Measurements from ENCODE around the gene LRRTM1.

LRRTM1 gene

GRCh38 chr2:80335411-80335810 is 30.9 kb upstream of the LRRTM1 start:
- in situ Hi-C loops (cut with HindIII; ENCODE audit: low sequenced_read_pairs), result no loop called here
- no peak for TF ChIP-seq CTCF (IDR thresholded peaks at IDR 0.05; ENCODE audit: low read depth, low read length)
- no peak overlapping the region for H3K4me3 ChIP-seq (ENCODE audit: low read depth, low read length)
- no peak for DNase-seq (ENCODE audit: low read depth, low spot score)

- DNase-seq (ENCODE audit: low read depth, low spot score), result no peak
- in situ Hi-C loops (cut with HindIII; ENCODE audit: low sequenced_read_pairs), result no loop called here
- TF ChIP-seq CTCF (IDR thresholded peaks at IDR 0.05; ENCODE audit: low read depth, low read length), result no peak
- H3K4me3 ChIP-seq (ENCODE audit: low read depth, low read length), result no peak overlapping the region
These were observed 29.3 kb upstream of the LRRTM1 start for GRCh38 chr2:80333886-80334285.

- H3K4me3 ChIP-seq (ENCODE audit: low read depth, low read length), result no peak overlapping the region
These were observed 26.2 kb upstream of the LRRTM1 start for GRCh38 chr2:80330527-80331450.

GRCh38 chr2:80329491-80329890 is 24.9 kb upstream of the LRRTM1 start:
- no peak for TF ChIP-seq CTCF (IDR thresholded peaks at IDR 0.05; ENCODE audit: low read depth, low read length)
- H3K4me3 ChIP-seq (ENCODE audit: low read depth, low read length), result no peak overlapping the region
- DNase-seq (ENCODE audit: low read depth, low spot score), result no peak
- in situ Hi-C loops (cut with HindIII; ENCODE audit: low sequenced_read_pairs), result no loop called here

More at GRCh38 chr2:80330527-80331450, 26.2 kb upstream of the LRRTM1 start:
- in situ Hi-C loops (cut with HindIII; ENCODE audit: low sequenced_read_pairs), result no loop called here
- no peak for TF ChIP-seq CTCF (IDR thresholded peaks at IDR 0.05; ENCODE audit: low read depth, low read length)
- DNase-seq (ENCODE audit: low read depth, low spot score), result no peak

GRCh38 chr2:80328159-80328571 is 23.6 kb upstream of the LRRTM1 start:
- no peak for TF ChIP-seq CTCF (IDR thresholded peaks at IDR 0.05; ENCODE audit: low read depth, low read length)
- DNase-seq (ENCODE audit: low read depth, low spot score), result no peak
- in situ Hi-C loops (cut with HindIII; ENCODE audit: low sequenced_read_pairs), result no loop called here
- H3K4me3 ChIP-seq (ENCODE audit: low read depth, low read length), result no peak overlapping the region

- DNase-seq (ENCODE audit: low read depth, low spot score), result no peak
- TF ChIP-seq CTCF (IDR thresholded peaks at IDR 0.05; ENCODE audit: low read depth, low read length), result no peak
- in situ Hi-C loops (cut with HindIII; ENCODE audit: low sequenced_read_pairs), result no loop called here
- no peak overlapping the region for H3K4me3 ChIP-seq (ENCODE audit: low read depth, low read length)
These were observed 22.3 kb upstream of the LRRTM1 start for GRCh38 chr2:80326861-80327260.

All from astrocyte of the spinal cord (primary cell).